HepG2 (cell line): Measurements from ENCODE around the gene MRPL9. TPM values are rescaled to one million over a fixed set of nuclear protein-coding genes. Genes with fewer than 3 reads are reported as not detected.

Experiments used
- ATAC-seq: fragments of 200-7000 bp; cut with Tn5 transposase; 3 replicates; pipeline ENCODE4 v1.9.1; 2020; ENCODE audit warnings: mild to moderate bottlenecking, moderate library complexity
- BruUV-seq: library from RNA; stranded (reverse); fragments of 400-500 nt; replicated peaks from 2 replicates; lab custom pipeline; 2021; lab: Mats Ljungman, UMichigan
- CTCF ChIA-PET: fragments of 300-600 bp; formaldehyde crosslinking; extraction: SDS; loops from one replicate; lab custom pipeline; 2021; ENCODE audit warnings: low total read pairs, inconsistent platforms, low intra/inter-chr PET ratio; lab: Yijun Ruan, JAX
- POLR2A ChIA-PET: fragments of 350-600 bp; sonication (Branson Sonifier 250); formaldehyde crosslinking; loops from one replicate; lab custom pipeline; 2020; ENCODE audit warnings: antibody characterized with exemption, inconsistent platforms; lab: Yijun Ruan, JAX
- DNase-seq: peaks from one replicate; pipeline ENCODE4 v3.0.0-alpha.2; 2015; ENCODE audit warnings: low spot score
- FAIRE-seq: peaks from 3 replicates; lab custom pipeline; 2011; peaks lifted over from hg19 to GRCh38; lab: Jason Lieb, UNC
- H2AFZ ChIP-seq: one replicate; pipeline ENCODE4 v1.6.1; 2011; ENCODE audit warnings: low read length, inconsistent platforms
- H3K27ac ChIP-seq: fragments of 300-600 bp; 3 replicates; pipeline ENCODE4 v1.8.0; 2011; ENCODE audit warnings: mixed run types, mild to moderate bottlenecking, mixed read lengths, low read length, inconsistent platforms; ENCODE audit not compliant: insufficient read depth; ENCODE audit errors: extremely low read length
- H3K27me3 ChIP-seq, 2 experiments: fragments of 200-600 bp in 1 of 2; 2 replicates in 1 of 2; 3 replicates in 1 of 2; pipeline versions ENCODE4 v1.6.0 to v1.8.0; 2011; ENCODE audit warnings: low read length in 2 of 2, mild to moderate bottlenecking in 2 of 2, moderate library complexity in 2 of 2, inconsistent platforms in 1 of 2; ENCODE audit not compliant: insufficient read depth in 2 of 2, control insufficient read depth in 1 of 2
- H3K36me3 ChIP-seq, 2 experiments: fragments of 200-600 bp in 1 of 2; replicated peaks in 1 of 2; 2 replicates in 1 of 2; 3 replicates in 1 of 2; pipeline versions ENCODE4 v1.5.1 to v1.8.0; 2011; ENCODE audit warnings: low read length in 2 of 2, inconsistent platforms in 1 of 2; ENCODE audit not compliant: insufficient read depth in 2 of 2, control insufficient read depth in 1 of 2
- H3K4me1 ChIP-seq: 2 replicates; pipeline ENCODE4 v1.5.1; 2012; ENCODE audit warnings: low read length, inconsistent platforms; ENCODE audit not compliant: insufficient read depth
- H3K4me2 ChIP-seq: 2 replicates; pipeline ENCODE4 v1.6.0; 2011; ENCODE audit warnings: low read depth, low read length, inconsistent platforms
- H3K4me3 ChIP-seq, 3 experiments: fragments of 200-600 bp in 1 of 3; sonication (generic), shearing (Covaris generic) in 1 of 3; replicated peaks in 1 of 3; 2 replicates each; pipeline ENCODE4 v1.5.1; 2011 to 2016; ENCODE audit warnings: low read length in 3 of 3, inconsistent platforms in 2 of 3, low read depth in 2 of 3, mild to moderate bottlenecking in 2 of 3, control low read depth in 1 of 3, mixed read lengths in 1 of 3; ENCODE audit not compliant: insufficient read depth in 1 of 3
- H3K79me2 ChIP-seq: one replicate; pipeline ENCODE4 v1.6.1; 2011; ENCODE audit warnings: low read length, inconsistent platforms; ENCODE audit not compliant: insufficient read depth
- H3K9ac ChIP-seq: 2 replicates; pipeline ENCODE4 v1.6.0; 2011; ENCODE audit warnings: mild to moderate bottlenecking, low read depth, low read length, inconsistent platforms; ENCODE audit not compliant: insufficient read depth
- H3K9me3 ChIP-seq: 2 replicates; pipeline ENCODE4 v1.5.1; 2012; ENCODE audit warnings: mild to moderate bottlenecking, low read length
- H4K20me1 ChIP-seq: 2 replicates; pipeline ENCODE4 v1.6.0; 2011; ENCODE audit warnings: inconsistent platforms, mild to moderate bottlenecking, low read length, moderate library complexity; ENCODE audit not compliant: insufficient read depth
- GPN1 ChIP-seq: sonication (generic); formaldehyde crosslinking; IDR thresholded peaks from 2 replicates; pipeline ENCODE4 v1.5.1; 2020; ENCODE audit warnings: missing genetic modification reagents, borderline replicate concordance
- ZBTB39 ChIP-seq: sonication (generic); formaldehyde crosslinking; IDR thresholded peaks from 2 replicates; pipeline ENCODE4 v1.5.0; 2020; ENCODE audit warnings: missing genetic modification reagents
- ZFP1 ChIP-seq: IDR thresholded peaks from 2 replicates; pipeline ENCODE4 v1.6.1; 2016
- ZNF280D ChIP-seq: sonication (generic); formaldehyde crosslinking; IDR thresholded peaks from 2 replicates; pipeline ENCODE4 v1.5.1; 2020; ENCODE audit warnings: mild to moderate bottlenecking, missing genetic modification reagents
- in situ Hi-C: cut with HindIII; loops from 2 replicates; pipeline ENCODE4 v1.10.0; 2017; ENCODE audit warnings: low pct_unique_long_range_greater_than_20kb; ENCODE audit not compliant: extremely low pct_ligation_motif_present
- intact Hi-C: fragments of 100-400 bp; cut with micrococcal nuclease; formaldehyde crosslinking; loops from one replicate; pipeline ENCODE4 v1.10.0; 2022; ENCODE audit not compliant: unreplicated experiment
- polyA plus RNA-seq, 8 experiments: library from polyadenylated mRNA; depleted of rRNA in 3 of 8; stranded (reverse) in 7 of 8; unstranded in 1 of 8; fragments of >200 nt; fragmentation: Illumina TruSeq in 4 of 8; extraction: Trizol in 4 of 8; gene quantifications; 2 replicates each; pipeline versions ENCODE4 v1.2.1 to v1.2.3, GENCODE V29; 2011 to 2016; ENCODE audit warnings: low read depth in 4 of 8, missing spikeins in 1 of 8, mixed read lengths in 1 of 8; ENCODE audit not compliant: insufficient read depth in 1 of 8
- total RNA-seq, 5 experiments: library from RNA; depleted of rRNA; stranded (reverse); fragments of >200 nt; fragmentation: Illumina TruSeq; extraction: Trizol; gene quantifications; 2 replicates each; pipeline ENCODE4 v1.2.3, GENCODE V29; 2016; ENCODE audit warnings: low read depth in 1 of 5

MRPL9 gene
- total and polyA plus RNA-seq, 2 of the 13 experiments (the other 11 are each of a cell fraction or from before 2014, with no cell fraction given): 72.1 to 107 TPM

GRCh38 chr1:151737479-151737878 is 25.8 kb downstream of the MRPL9 start:
- no peak for FAIRE-seq
- intact Hi-C loops: loop anchor here (5.0 kb wide), 1 partner anchor 295 kb away; no protein-coding TSS in a partner anchor

More at GRCh38 chr1:151737479-151737878, 25.8 kb downstream of the MRPL9 start:
- ATAC-seq (no peak), DNase-seq (no peak)
- TF ChIP-seq ZFP1 (CRISPR knock-in tag): no peak
- 0 out of 2 replicates have a peak, but pooled peaks have one; percentile 53 for TF ChIP-seq ZNF280D (CRISPR knock-in tag)
- TF ChIP-seq GPN1 (CRISPR knock-in tag): no peak
- no peak for TF ChIP-seq ZBTB39 (CRISPR knock-in tag)
- BruUV-seq: no TSS peak
- Histone ChIP-seq H3K4me2 (no peak overlapping the region), H4K20me1 (no peaks in the 10 kb centered on the region), H3K4me1 (peaks cover 8% of the 10 kb centered on the region), H2AFZ (no peak overlapping the region), H3K9me3 (peaks cover 16% of the 10 kb centered on the region; the same call in 1 of the 2 replicates), H3K9ac (no peak overlapping the region), H3K27ac (no peak overlapping the region), H3K79me2 (no peaks in the 10 kb centered on the region), H3K27me3 (peaks cover 0 to 10% of the 10 kb centered on the region in 2 experiments; a peak in 2 of 5 replicates), H3K4me3 (no peak overlapping the region), H3K36me3 (no peaks in the 10 kb centered on the region)
- in situ Hi-C loops: loop anchor here (10.0 to 25.0 kb wide), 2 partner anchors 143 to 200 kb away; partner anchors contain the start of gene TUFT1
- POLR2A ChIA-PET: no interaction called here
- CTCF ChIA-PET: no interaction called here
